ENCODE data around the gene EIF3J. TPM values are rescaled to one million over a fixed set of nuclear protein-coding genes. Genes with fewer than 3 reads are reported as not detected.

Gene EIF3J
- total RNA-seq, 1 experiment from 2014 or later = 129 TPM

DNA sequence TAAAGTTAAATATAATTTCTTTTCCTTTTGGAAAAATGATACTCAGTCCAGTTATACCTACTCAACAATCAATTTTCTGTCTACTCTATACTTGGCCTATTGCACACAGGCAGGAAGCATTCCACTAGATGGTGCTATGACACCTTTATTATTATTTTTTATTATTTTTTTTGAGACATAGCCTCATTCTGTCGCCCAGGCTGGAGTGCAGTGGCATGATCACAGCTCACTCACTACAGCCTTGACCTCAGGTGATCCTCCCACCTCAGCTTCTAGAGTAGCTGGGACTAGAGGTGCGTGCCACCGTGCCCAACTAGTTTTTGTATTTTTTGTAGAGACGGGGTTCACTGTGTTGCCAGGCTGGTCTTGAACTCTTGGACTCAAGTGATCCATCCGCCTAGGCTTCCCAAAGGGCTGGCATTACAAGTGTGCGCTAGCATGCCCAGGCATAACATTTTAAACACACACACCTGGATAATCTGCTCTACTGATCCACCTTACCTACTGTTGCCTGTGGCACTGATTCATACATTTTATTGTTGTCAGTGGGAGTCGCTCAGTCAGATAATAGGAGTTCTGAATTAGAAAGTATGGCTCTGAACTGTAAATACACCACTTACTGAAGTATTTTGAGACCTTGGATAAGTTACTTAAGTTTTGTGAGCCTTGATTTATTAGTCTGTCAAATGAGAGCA, 56.2 kb downstream of the EIF3J start:
- H3K4me1 Mint-ChIP-seq = no peaks in the 10 kb centered on the region

More for the DNA sequence above, 56.2 kb downstream of the EIF3J start:
- H2BK5ac ChIP-seq (ENCODE audit: insufficient read length, low read length) = no peak overlapping the region
- no peaks in the 10 kb centered on the region for H3K27me3 Mint-ChIP-seq (ENCODE audit: low read depth)
- no peak overlapping the region for H3K9ac ChIP-seq (ENCODE audit: extremely low read depth, insufficient read length, low read length)
- H3K27me3 ChIP-seq (ENCODE audit: insufficient read depth, low read length) = no peaks in the 10 kb centered on the region
- H4K20me1 ChIP-seq (ENCODE audit: control insufficient read depth, insufficient read depth, insufficient read length) = no peaks in the 10 kb centered on the region
- no peak overlapping the region for H2AFZ ChIP-seq (ENCODE audit: low read length)
- H3K36me3 Mint-ChIP-seq (ENCODE audit: insufficient read depth in 1 of 3, low read depth in 3 of 3) = peaks cover 9 to 56% (median 56%) of the 10 kb centered on the region in 3 experiments; a peak in 6 of 7 replicates
- no peak overlapping the region for H3K14ac ChIP-seq (ENCODE audit: insufficient read depth, low read length)
- no peaks in the 10 kb centered on the region for H3K9me3 ChIP-seq (ENCODE audit: control insufficient read depth, low read depth, low read length)
- no peak overlapping the region for H2BK20ac ChIP-seq (ENCODE audit: low read depth, low read length, poor library complexity, severe bottlenecking)
- H3K23me2 ChIP-seq (ENCODE audit: insufficient read length, low read depth, low read length, poor library complexity, severe bottlenecking) = no peaks in the 10 kb centered on the region
- no peak for DNase-seq
- no peak overlapping the region for H2AK5ac ChIP-seq (ENCODE audit: insufficient read length, low read length)
- H3K4ac ChIP-seq (ENCODE audit: low read depth, low read length) = no peak overlapping the region
- no peak overlapping the region for H3K4me3 Mint-ChIP-seq
- no peak overlapping the region for H3K27ac Mint-ChIP-seq
- WGBS (ENCODE audit: extremely low coverage, insufficient read length, low lambda C conversion rate) = no CpG with 5 or more reads among the region's 7 CpGs
- no peak overlapping the region for H4K8ac ChIP-seq (replicated peaks; ENCODE audit: insufficient read length, low read depth, low read length)
- H2BK15ac ChIP-seq (ENCODE audit: low read depth, low read length) = no peak overlapping the region
- H4K5ac ChIP-seq (ENCODE audit: insufficient read length, low read depth, low read length) = no peak overlapping the region
- H3K9me3 Mint-ChIP-seq = no peaks in the 10 kb centered on the region
- H3T11ph ChIP-seq (ENCODE audit: low read length) = no peak overlapping the region
- no peaks in the 10 kb centered on the region for H3K4me1 ChIP-seq (ENCODE audit: insufficient read depth, low read length)
- H4K91ac ChIP-seq (ENCODE audit: insufficient read length, low read depth, low read length) = no peak overlapping the region
- H3K23ac ChIP-seq (ENCODE audit: insufficient read length, low read depth, low read length) = no peak overlapping the region
- no peak overlapping the region for H2BK120ac ChIP-seq (ENCODE audit: low read depth, low read length, poor library complexity, severe bottlenecking)
- TF ChIP-seq, protein P1, sequence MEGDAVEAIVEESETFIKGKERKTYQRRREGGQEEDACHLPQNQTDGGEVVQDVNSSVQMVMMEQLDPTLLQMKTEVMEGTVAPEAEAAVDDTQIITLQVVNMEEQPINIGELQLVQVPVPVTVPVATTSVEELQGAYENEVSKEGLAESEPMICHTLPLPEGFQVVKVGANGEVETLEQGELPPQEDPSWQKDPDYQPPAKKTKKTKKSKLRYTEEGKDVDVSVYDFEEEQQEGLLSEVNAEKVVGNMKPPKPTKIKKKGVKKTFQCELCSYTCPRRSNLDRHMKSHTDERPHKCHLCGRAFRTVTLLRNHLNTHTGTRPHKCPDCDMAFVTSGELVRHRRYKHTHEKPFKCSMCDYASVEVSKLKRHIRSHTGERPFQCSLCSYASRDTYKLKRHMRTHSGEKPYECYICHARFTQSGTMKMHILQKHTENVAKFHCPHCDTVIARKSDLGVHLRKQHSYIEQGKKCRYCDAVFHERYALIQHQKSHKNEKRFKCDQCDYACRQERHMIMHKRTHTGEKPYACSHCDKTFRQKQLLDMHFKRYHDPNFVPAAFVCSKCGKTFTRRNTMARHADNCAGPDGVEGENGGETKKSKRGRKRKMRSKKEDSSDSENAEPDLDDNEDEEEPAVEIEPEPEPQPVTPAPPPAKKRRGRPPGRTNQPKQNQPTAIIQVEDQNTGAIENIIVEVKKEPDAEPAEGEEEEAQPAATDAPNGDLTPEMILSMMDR (conservative IDR thresholded peaks at IDR 0.05) = peak; percentile 56
- no peaks in the 10 kb centered on the region for H3K79me1 ChIP-seq (ENCODE audit: insufficient read depth, low read depth, low read length, poor library complexity, severe bottlenecking)
- no peak overlapping the region for H2BK12ac ChIP-seq (ENCODE audit: insufficient read length, low read depth, low read length)
- no peak overlapping the region for H3K56ac ChIP-seq (ENCODE audit: insufficient read length, low read depth, low read length)
- H3K27ac ChIP-seq (ENCODE audit: insufficient read length, low read depth, low read length) = no peak overlapping the region
- no peak overlapping the region for H3K18ac ChIP-seq (ENCODE audit: insufficient read length, low read depth, low read length)
- no peak overlapping the region for H3K4me2 ChIP-seq (ENCODE audit: insufficient read depth, insufficient read length, low read length)
- H3K79me2 ChIP-seq (ENCODE audit: insufficient read depth, low read length) = no peaks in the 10 kb centered on the region
